DMS79 (cell line): ENCODE results near the gene SLC35B1.
"Not testable (repeated sequence)": the region's sequence is repeated elsewhere in the genome, so short reads cannot be mapped to it uniquely, and the experiment has no call there.

Experiments used
- DNase-seq: peaks from one replicate; lab custom pipeline; 2025; lab: John Stamatoyannopoulos, UW

The SLC35B1 gene

DNA sequence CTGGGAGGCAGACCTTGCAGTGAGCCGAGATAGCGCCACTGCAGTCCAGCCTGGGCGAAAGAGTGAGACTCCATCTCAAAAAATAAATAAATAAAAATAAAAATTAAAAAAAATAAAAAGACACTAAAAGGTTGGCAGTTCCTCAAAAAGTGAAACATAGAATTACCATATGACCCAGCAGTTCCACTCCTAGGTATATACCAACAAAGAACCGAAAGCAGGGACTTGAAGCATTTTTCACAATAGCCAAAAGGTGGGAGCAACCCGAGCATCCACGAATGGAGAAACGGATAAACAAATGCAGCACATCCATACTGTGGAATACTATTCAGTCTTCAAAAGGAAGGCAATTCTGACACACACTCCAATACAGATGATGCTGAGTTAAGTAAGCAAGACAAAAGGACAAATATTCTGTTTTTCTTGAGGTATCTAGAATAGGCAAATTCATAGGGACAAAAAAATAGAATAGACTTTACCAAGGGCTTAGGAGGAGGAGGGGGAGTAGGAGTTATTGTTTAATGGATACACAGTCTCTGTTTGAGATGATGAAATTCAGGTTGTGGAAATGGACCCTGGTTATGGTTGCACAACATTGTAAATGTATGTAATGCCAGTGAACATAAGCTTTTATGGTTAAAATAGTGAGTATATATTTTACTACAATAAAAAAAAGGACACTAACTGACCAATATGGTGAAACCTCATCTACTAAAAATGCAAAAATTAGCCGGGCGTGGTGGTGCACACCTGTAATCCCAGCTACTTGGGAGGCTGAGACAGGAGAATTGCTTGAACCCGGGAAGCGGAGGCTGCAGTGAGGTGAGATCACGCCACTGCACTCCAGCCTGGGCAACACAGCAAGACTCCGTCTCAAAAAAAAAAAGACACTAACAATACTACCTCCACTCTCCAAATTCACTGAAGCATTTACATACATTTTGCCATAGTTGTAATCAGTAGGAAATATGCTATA lies 27.0 kb upstream of the SLC35B1 start:
- DNase-seq: no peak

DNA sequence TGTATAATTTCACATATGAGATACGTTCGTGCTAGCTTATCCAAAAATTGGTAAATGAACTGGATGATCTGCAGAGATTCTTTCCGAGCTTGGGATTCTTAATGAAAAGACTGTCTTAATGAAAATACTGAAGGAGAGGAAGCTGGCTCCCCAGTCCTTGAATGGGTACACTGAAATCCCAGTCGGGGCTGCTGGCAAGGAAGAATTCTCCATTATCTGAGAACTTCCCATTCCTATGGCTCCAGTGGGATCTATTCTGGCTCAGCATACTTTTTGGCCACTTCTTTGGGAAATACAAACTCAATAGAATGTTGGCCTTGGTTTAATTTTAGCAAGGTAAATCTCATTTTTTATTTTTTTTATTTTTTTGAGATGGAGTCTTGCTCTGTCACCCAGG lies 23.7 kb upstream of the SLC35B1 start:
- DNase-seq: no peak

DNA sequence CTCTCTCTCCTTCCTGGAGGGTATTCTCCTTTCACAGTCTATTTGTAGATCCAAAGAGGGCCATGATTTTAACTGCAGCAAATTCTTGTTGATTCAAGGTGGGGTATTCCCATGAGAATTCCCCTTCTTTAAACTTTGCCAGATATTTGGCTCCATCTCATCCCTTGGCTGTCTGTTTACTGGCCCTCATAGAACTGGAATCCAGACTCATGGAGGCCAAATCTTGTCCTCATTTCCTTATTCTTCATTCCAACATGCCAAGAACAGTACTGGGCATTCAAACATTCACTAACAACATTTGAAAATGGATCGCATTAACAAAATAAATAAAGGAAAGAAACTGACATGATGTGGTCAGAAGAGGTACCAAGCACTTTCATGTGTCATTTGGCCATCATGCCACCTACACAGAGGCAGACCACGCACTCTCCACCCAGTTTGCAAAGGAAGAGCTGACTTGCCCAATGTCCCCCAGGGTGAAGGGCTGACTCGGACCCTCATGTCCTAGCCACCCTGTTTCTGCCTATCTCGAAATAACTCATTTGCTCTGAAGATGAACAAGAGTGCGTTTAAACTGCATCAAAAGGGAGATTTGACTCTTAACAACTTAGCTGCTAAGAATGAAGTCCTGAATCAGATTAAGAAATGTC lies 23.1 kb upstream of the SLC35B1 start:
- DNase-seq: no peak

DNA sequence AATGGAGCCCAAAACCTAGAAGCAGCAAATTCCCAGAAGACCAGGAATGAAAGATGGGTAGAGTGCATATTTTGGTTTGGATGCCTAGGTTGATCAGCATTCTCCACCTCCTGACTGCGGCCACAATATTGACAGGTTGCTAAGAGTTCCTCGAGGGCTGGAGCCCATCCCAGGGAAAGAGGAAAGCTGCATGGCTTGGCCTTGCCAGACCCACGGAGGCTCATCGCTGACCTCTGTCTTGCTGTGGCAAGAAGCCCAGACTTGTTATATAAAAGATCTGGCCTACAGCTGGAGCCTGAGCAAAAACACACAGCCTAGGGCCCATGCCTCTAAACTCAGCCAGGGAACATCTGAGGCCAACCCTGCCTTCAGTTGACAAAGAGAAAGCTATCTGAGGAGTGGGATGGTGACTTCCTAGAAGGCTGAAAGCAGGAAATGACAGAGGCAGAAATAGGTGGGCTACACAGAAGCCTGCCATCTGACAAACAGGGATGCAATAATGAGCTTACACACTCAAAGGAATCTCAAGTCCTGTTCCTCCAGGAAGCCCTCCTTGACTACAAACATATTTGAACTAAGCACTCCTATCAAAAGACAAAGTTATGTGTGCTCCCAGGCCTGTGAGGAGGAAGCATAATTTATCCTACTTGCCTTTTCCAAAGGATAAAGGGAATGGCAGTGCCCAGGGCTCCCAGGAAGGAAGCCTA lies 22.5 kb upstream of the SLC35B1 start:
- no peak for DNase-seq

DNA sequence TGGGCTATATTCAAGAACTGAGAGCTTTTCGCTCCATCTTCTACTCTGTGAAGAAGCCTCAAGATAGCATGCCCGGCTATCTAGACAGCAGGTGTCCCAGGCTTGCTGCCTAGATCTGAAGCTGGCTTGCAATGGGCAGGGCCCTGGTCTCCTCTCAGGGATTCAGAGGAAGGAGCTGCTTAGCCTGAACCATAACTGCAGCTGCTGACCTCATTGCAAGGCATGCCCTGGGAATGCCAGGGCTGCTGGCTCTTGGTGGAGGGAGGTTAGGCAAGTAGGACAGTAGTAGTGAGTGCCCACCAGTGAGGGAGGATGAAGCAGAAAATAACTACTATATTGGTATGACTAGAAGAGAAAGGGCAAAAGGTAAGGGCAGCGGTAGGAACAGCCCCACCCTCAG lies 21.3 kb upstream of the SLC35B1 start:
- DNase-seq: no peak

DNA sequence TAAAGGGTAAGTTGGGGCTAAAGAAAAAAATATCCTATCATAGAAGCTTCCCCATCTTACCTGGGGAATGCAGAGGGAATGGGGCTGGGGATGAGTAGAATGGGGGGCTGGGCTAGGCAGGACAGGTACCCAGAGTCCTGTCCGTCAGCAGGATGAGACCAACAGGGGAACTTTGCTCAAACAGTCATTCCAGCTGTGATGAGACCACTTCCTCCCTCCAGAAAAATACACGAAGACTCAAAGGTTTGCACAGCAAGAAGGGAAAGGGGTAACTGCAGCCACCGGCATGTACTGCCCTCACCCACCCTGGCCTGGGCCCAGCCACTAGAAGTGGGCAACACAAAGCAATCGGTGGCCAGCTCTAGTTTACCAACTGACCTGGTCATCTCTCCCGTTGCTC lies 20.7 kb upstream of the SLC35B1 start:
- DNase-seq: no peak

DNA sequence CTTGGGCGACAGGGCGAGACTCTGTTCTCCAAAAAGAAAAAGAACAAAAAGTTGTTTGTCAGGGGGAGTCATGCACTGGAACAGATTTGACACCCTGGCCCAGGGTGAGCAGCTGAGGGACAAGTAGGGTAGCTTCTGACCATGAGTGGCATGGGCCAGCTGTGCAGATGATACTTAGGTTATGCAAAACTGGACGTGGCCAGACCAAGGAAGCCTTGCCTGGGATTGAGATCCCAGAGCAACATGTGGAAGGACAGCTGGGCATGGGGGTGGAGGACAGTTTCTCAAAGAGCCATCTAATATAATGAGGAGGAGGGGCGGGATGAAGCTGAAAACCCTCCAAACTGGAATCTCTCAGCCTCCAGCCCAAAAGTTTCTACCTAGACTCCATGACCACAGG lies 19.6 kb upstream of the SLC35B1 start:
- no peak for DNase-seq

DNA sequence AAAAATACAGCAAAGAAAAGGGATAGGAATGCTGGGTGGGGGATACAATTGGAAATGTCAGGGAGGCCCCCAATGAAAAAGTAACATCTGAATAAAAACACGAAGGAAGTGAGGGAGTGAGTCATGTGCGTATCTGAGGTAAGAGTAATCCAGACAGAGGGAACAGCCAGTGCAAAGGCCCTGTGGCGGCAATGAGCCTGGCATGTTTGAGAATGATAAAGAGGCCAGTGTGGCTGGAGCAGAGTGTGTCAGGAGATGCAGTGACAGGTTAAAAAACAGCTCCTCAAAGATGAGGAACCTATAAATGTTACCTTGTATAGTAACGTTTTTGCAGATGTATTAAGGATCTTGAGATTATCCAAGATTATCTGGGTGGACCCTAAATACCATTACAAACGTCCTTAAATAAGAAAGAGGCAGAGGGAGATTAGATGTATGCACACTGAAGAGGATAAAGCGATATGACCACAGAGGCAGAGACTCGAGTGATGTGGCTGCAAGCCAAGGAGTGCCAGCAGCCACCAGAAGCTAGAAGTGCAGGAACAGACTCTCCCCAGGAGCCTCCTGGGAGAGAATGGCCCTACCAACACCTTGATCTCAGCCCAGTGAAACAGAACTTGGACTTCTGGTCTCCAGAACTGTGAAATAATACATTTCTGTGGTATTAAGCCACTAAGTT lies 17.8 kb upstream of the SLC35B1 start:
- DNase-seq: no peak

DNA sequence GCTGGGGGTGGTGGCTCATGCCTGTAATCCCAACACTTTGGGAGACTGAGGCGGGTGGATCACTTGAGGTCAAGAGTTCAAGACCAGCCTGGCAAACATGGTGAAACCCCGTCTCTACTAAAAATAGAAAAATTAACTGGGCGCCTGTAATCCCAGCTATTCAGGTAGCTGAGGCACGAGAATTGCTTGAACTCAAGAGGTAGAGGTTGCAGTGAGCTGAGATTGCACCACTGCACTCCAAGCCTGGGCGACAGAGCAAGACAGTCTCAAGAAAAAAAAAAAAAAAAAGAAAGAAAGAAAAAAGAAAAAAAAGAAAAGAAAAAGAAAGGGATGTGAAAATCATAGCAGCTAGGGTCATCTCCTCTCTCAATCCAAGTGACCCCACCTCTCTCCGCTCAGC lies 16.8 kb upstream of the SLC35B1 start:
- DNase-seq: not testable (repeated sequence)

DNA sequence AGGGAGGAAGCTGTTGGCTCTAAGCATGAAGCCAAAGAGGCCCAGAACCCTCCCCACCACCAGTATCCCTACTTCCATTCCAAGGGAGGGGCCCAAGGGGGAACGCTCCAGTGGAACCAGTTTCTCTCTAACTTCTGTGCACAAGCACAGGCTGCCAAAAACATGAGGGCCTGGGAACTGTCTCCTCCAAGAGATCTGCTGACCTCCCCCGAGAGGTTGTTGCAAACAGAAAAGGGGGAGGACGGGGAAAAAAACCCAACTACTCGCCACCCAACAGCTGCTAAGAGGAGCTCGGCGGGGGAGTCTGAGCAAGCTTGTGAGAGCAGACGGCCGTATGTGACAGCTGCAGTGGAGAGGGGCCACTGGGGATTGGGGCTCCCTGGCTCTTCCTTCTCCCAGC lies 15.7 kb upstream of the SLC35B1 start:
- DNase-seq: no peak

DNA sequence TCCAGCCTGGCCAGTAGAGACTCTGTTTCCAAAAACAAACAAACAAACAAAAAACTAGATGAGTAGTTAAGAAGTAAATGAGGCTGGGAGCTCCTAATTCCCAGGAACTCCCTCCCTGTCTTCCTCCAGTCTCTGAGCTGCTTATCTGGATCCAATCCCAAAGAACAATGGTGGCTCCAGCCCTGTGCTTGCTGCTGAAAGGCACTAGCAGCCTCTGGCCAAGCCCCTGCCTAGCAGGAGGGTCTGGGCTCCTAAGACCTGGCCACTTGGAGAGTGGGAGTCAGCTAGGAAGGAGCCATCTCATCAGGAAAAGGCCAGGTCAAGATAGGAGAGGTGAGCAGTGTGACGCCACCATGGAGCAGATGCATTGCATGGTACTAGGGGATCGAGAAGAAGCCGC lies 14.3 kb upstream of the SLC35B1 start:
- DNase-seq: no peak

DNA sequence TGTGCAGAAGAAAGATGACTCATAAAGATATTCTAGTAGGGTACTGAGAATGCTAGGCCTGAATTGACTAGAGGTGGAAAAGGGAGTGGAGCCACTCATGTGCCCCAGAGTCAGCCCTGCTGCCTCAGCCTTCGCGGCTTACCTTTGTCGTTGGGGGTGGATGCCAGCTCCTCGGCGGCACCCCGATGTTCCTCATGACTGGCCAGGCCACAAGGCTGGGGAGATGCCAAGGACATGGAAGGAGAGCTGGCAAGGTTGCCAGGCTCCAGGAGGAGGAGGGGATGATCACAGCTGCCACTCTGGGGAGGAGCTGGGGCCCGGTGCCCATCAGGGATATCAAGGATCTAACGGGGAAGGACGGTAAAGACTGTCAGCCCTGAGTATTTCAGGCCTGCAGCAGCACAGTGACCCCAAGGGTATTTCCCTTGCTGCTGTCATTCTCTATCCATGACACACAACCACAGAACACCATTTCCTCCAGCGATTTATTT lies 9.7 kb upstream of the SLC35B1 start:
- DNase-seq: no peak

DNA sequence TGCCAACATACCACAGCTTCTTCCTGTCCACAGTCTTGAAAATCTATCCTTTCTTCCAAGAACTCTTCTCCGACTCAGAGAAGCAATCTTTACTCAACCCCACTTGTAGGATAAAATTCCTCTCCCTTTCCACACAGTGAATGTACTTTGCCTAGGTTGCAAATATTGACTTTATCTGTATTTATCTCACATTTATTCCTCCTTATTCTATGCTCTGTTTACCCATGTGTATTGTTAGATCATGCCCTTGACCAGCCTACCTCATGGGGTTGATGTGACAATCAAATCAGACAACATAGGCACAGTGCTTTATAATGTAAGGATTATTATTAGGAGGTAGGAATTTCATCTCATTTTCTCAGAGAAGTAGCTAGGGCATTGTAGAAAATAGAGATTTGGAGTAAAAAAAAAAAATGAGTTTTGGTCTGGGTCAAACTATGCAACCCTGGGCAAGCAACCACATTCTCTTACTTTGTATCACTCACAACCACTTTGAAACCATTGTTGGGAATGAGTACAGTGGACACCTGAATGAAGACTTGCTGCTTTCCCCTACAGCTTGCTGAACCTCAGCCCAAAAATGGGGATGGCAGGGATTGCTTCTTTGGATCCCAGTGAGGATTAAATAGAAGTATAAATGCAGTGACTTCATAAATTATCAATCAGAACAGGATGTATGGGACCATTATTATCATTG lies 9.1 kb upstream of the SLC35B1 start:
- DNase-seq: no peak

DNA sequence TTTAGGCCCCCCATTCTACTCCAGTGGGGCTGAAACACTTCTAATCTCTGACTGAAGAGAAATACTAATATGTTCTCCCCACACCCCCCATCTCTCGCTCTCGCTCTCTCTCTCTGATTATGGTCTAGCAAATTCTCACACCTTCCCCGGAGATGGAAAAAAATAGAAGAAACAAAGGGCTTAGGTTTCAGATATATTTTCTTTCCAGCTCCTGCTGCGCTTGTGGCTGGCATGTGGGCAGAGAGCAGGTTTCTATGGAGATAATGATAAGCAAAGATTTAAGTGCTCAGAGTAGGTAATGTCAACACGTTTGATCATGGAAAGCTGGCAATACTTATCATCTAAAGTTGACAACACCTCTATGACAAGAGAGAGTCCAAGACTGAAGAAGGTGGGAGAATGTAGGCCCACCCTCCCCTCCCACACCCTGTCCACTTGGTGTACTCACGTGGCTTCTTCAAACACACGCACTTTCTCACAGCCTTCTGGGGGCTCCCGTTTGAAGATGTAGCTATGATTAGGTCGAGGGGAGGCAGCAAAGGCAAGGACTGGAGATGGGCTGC lies 8.0 kb upstream of the SLC35B1 start:
- no peak for DNase-seq

DNA sequence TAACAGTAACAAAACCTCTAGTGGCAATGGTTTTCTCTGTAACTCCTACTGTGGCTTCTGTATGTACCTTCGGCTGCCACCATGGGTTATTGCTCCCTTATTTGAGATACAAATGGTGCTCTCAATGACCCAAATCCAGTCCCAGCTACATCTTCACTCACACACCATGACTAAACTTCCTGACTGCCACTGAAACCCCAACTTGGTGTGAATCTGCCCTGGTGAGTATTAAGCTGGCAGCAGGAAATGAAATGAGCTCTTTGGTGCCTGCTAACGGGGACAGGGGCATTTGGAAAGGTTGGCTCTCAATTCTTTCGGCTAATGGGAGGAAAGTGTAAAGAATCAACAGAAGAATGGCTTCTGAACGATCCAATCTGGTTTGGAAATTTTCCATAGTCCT lies 7.5 kb upstream of the SLC35B1 start:
- no peak for DNase-seq

DNA sequence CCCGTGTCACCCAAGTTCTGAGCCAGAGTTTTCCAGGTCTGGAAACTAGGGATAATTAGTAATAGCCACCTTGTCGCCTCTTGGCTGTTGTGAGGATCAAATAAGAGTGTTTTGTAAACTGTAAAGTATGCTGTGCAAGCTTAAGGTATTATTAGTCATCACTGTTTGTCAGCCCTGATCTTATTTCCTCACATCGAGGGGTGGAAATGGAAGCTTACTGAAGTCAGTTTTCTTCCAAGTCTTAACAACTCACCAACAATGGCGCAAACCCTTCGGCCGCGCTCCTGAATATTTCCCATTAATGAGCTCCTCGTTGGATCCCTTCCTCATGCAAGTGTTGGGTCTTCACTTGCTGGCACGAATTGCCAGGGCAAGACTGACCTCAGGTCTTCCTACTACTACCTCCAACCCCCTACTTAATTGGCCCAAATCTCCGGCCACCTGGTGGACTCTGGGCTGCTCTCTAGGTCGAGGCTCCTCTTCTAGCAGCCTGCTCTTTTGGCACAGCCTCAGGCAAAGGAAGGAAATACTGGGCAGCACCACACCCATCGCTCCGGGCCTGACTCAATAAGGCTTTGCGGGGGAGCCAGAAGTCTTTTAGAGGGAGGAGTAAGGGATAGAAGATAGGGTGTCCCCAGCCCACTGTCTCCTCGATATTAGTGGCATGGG lies 885 bp upstream of the SLC35B1 start:
- DNase-seq: no peak

DNA sequence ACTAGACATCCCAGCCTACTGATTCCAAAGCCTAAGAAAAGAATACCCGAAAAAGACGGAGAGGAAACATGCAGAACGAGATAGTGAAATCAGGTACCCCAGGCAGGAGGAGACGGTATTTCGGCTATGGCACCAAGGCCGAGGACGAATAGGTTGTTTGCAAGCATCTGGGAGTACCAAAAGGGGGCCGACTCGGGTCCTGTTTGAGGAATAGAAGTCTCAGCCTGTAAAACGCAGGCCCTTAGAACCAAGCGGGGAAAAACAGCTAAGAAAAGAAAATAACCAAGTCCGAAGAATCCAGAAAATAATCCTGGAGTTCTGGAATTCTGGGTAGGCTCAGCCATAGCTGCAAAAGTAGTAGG lies 537 bp downstream of the SLC35B1 start:
- DNase-seq: no peak

DNA sequence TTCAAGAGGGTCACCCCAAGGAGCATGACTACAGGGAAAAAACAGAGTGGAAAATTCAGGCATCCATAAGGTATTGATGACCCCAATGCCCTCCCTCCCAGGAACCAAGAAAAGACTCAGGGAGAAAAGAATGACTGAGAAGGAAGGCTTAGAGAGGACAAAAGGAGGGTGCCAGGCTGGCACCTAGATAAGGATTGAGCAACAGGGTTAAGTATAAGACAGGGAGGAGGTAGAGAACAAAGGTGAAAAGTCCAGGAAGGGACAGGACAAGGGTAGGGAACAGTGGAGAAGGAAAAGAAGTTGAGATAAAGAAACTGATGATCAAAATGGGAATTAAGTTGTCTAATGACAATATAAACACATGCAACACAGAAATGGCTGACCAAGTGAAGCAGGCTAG lies 2.5 kb downstream of the SLC35B1 start:
- DNase-seq: no peak

DNA sequence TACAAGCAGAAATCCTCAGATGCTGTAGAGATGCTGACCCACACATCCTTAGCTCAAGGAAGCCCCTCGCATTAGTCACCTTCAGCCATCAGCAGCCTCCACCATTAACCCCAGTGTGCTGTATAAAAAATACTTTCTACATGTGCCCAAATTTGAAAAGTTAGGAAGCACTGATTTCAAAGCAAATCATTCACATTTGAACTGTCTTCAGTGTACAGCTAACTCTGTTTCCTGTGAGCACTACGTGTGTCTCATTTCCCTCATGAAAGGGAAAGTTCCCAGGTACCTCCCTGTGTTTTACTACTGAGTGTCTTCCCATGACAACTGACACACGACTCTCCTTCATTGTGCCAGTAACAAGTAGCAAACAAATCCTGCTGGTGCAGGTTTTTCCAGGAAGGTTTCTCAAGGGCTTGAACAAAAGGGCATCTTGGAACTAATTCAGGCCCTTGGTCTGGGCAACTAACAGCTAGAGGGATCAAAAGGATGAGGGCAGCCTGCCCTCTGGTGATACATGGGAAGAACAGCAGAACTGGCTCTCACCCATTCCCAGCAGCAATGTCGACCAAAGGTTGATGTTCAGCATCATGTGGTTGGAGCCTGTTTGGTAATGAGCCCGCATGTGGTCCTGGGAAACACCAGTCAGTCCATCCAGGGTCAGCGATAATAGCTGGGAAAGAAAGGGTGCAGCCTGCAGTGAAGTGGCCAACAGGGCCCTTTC lies 4.0 kb downstream of the SLC35B1 start:
- no peak for DNase-seq

DNA sequence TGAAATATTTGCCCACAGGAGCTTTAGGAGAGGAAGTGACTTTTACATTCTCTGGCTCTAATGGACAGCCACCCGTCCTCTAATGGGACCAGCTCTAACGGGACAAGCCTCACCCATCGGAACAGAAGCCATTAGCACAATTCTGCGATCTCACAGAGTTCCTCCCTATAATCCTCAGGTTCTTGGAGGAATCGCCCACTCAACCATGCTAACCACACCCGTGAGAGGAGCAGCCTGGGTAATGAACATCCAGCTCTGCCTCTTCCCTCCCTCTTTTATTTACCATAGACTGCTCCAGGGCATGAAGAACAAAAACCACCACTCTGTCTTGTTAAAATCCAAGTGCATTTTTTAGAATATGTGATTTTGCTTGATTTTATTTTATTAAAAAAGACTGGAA lies 6.8 kb downstream of the SLC35B1 start:
- DNase-seq: no peak
